Astrocyte of the spinal cord (primary cell): ENCODE data around the gene ABCA1.
A peak's percentile ranks its signal among the peaks of the same experiment; 100 is the strongest.

Source experiments
- DNase-seq: peaks from one replicate; pipeline ENCODE4 v3.0.0; 2011; ENCODE audit warnings: low read depth, low spot score
- H3K4me3 ChIP-seq: 2 replicates; pipeline ENCODE4 v1.5.1; 2011; ENCODE audit warnings: low read depth, mild to moderate bottlenecking, low read length, moderate library complexity
- in situ Hi-C: cut with HindIII; loops from 2 replicates; pipeline ENCODE4 v1.10.0; 2017; ENCODE audit warnings: low sequenced_read_pairs
- TF ChIP-seq, protein P1 (sequence below): IDR thresholded peaks from 2 replicates; pipeline ENCODE4 v1.5.1; 2012; ENCODE audit warnings: low read depth, mild to moderate bottlenecking, low read length, inconsistent platforms

ABCA1 gene

DNA sequence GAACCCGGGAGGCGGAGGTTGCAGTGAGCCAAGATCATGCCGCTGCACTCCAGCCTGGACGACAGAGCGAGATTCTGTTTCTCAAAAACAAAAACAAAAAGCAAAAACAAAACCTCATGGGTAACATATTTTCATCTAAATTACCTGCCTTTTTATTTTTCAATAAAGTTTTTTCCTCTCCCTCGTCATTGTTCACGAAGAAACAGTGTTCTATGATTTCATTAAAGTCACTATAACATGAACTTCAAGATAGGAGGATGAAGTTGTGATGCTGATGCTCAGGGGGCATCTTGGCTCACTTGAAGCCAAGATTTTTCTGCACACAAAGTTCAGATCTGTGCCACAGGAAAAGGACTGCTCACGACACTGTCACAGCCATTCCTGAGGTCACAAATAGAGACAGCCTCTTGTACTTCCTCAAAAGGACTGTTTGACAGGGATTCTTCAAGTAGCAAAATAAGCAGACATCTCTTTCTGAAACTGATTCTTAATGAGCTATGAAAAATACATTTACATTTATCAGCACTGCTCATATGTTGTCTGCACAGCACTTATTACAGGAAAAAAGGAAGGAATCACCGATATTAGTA lies 147.9 kb downstream of the ABCA1 start:
- TF ChIP-seq, protein P1, sequence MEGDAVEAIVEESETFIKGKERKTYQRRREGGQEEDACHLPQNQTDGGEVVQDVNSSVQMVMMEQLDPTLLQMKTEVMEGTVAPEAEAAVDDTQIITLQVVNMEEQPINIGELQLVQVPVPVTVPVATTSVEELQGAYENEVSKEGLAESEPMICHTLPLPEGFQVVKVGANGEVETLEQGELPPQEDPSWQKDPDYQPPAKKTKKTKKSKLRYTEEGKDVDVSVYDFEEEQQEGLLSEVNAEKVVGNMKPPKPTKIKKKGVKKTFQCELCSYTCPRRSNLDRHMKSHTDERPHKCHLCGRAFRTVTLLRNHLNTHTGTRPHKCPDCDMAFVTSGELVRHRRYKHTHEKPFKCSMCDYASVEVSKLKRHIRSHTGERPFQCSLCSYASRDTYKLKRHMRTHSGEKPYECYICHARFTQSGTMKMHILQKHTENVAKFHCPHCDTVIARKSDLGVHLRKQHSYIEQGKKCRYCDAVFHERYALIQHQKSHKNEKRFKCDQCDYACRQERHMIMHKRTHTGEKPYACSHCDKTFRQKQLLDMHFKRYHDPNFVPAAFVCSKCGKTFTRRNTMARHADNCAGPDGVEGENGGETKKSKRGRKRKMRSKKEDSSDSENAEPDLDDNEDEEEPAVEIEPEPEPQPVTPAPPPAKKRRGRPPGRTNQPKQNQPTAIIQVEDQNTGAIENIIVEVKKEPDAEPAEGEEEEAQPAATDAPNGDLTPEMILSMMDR = no peak
- in situ Hi-C loops = no loop called here
- no peak for DNase-seq

DNA sequence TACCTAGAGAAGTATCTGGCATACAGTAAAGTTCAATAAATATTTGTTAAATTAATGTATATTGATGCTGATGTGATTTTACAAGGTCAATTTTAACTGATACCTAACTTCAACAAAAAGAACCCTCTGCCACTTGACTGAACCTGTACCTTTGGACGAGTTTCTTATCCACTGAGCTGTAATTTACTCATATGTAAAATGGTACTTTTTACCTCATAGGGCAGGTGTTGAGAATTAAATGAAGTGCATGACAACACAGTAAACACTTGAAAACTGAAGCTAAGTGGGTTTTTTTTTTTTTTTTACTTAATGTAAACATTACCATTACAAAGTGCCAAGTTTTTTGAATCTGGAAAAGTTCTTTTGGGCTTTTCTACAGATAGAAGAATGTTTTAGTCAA lies 148.6 kb downstream of the ABCA1 start:
- no peak for DNase-seq
- in situ Hi-C loops = no loop called here
- TF ChIP-seq, protein P1 = no peak
- no peak overlapping the region for H3K4me3 ChIP-seq

More for the DNA sequence above, 147.9 kb downstream of the ABCA1 start:
- H3K4me3 ChIP-seq = no peak overlapping the region

DNA sequence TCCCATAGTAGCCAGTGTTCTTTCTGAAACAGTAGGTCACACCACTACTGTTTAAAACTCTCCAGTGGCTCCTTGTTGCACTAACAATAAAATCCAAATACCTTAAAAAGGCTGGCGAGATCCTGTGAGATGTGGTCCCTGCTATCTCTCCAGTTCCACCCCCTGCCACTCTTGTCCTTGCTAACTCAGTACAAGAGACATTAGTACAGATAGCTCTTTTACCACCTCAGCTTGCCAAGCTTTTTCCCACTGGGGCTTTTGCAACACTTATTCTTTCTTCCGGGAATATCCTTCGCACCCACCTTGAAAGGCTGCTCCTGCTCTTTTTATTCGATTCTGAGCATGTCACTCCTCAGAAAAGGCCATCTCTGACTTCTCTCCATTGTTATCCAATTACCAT lies 149.2 kb downstream of the ABCA1 start:
- DNase-seq = no peak
- no peak overlapping the region for H3K4me3 ChIP-seq
- TF ChIP-seq, protein P1 = no peak
- in situ Hi-C loops = no loop called here

DNA sequence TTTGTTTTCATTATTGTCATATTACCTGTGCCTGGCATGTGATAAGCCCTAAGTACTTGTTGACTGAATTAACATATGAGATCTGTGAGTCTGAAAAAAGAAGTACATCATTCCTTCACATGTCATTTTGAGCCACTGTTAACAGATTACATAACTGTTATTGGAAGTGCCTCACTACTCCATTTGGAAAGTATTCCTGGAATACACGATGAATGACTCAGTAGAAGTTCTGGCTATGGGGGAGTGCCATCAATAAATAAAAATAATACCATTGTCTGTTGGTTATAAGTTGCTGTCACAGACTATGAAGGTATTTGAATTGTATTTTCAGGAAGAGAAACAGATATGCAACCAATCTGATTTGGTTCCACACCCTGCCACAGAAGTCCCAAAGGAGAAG lies 151.2 kb downstream of the ABCA1 start:
- TF ChIP-seq, protein P1 = no peak
- H3K4me3 ChIP-seq = no peak overlapping the region
- DNase-seq = peak; percentile 7
- in situ Hi-C loops = no loop called here

DNA sequence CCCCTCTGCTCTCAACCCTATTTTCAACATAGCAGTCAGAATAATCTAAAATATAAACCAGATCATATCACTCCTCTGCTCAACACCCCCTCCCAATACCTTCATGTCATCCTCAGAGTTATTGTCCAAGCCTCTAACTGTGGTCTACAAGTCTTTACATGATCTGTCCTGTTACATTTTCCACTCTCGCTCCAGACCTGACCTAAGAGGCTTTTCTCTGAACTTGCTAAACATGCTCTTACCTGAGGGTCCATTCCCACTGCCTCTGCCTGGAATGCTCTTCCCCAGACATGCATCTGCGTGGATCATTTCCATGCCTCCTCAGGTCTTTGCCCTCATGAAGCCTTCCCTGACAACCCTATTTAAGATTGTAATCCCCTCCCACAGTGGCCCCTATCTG lies 152.0 kb downstream of the ABCA1 start:
- no peak for DNase-seq
- in situ Hi-C loops = no loop called here
- no peak overlapping the region for H3K4me3 ChIP-seq

DNA sequence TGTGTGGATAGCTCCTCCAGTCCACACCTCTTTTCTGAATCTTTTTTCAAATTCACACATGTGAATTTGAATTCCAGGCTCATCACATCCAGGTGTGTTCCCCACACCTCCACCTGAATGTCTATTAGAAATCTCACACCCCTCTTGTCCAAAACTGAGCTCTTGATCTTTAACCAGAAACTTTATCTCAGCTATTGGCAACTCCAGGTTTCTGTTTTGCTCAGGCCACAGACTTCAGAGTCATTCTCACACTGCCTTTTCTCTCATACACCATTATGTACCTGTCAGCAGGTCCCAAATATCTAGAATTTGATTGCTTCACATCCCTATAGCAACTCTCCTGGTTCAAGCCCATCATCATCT lies 152.4 kb downstream of the ABCA1 start:
- H3K4me3 ChIP-seq = no peak overlapping the region
- no peak for DNase-seq
- TF ChIP-seq, protein P1 = no peak
- in situ Hi-C loops = no loop called here

More for the DNA sequence above, 152.0 kb downstream of the ABCA1 start:
- TF ChIP-seq, protein P1 = no peak
